HG02763 (cell line): ENCODE measurements around the gene CTXND1.

Source experiments
- ATAC-seq: cut with Tn5 transposase; IDR thresholded peaks from one replicate; pipeline ENCODE4 v1.9.1; 2021; ENCODE audit warnings: mild to moderate bottlenecking, moderate library complexity; ENCODE audit not compliant: unreplicated experiment

CTXND1 gene

DNA sequence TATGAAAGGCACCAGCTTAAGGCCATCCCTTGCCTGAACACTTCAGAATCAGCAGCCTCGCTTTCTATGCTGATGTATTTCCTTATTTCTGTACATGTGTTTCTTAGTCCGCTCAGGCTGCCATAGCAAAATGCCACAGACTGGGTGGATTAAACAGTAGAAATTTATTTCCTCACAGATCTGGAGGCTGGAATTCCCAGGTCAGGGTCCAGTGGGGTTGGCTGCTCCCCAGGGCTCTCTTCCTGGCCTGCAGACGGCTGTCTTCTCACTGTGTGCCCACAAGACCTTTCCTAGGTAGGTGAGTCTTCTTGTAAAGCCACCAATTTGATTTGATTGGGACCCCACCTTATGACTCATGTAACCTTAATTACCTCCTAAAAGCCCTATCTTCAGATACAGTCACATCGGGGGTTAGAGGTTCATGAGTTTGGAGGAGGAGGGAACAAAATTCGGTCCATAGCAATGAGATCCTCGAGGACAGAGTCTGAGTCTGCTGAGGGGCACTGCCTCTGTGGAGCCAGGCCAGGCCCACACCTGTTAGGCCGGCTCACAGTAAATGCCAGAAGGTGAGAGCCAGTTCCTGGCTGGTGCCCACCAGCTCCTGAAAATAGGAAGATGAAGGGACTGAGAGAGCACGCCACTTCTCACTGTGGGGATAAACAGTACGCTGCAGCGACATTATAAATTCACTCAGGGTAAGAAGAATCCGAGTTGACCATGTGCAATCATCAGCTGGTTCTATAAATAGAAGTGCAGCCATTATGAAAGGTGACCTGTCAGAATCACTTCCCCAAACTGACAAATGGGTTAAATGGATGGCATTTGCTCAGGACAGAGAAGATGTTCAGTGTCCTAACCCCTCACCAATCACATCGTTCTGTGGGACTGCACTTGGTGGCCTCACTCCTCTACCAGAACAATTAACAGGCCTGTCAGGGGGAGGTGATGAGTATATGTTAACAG, 41.1 kb downstream of the CTXND1 start:
- no peak for ATAC-seq

DNA sequence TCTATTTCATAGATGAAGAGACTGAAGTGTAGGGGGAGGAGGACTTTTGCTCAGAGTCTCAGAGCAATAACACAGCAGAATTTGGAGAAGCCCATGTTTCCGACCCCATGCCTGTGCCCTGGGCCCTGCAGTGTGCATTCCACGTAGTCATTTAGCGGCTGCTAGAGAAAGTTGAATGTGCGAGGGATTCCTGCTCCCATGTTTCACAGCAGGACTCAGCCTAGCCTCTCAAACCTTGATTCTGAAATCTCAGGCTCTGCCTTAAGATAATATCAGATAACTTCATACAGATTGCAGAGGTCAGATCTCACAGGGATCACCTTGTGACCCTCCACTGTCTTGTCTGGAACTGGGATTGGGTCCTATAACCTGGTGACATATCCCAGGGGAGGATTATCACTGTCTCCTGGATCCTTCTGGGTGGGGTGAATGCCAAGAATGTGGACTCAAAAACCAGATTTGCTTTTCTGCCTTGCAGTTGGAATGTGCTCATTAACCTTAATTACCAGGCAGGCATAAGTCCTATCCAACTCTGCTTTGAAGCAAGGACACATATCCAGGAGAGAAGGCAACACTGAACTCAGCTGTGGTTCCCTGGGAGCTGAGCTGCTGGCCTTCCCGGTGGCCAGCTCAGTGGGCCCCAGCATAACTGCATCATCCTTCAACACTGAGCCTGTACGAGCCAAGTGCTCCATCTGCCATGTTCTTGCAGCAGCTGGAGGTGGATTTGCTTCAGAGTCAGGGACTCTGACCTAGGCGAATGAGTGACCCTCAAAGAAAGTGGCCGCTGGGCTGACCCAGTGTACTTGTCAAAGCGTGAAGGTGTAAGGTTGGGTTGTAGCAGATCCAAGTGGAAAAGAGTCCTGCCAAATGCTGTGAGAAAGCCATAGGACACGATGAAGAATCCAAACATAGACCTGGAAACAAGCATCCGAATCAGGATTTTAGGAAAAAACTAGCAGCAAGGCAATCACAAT, 43.0 kb downstream of the CTXND1 start:
- no peak for ATAC-seq

DNA sequence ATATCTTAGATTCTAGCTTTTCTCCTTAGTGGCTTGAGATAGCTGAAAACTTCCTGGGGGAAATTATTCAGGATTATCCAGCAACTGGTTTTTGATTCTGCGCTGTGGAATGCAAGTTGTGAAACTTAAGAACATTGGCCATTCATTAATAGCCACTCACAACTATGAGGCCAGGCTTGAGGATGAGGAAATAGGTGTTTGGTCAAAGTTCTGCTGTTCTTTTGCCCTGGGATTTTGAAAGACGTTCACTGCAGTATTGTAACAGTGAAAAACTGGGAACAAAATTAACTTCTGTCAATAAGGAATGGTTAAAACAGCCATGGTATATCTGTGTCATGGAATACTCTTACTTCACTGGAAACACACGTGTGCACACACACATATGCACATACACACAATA, 44.1 kb downstream of the CTXND1 start:
- ATAC-seq = no peak

DNA sequence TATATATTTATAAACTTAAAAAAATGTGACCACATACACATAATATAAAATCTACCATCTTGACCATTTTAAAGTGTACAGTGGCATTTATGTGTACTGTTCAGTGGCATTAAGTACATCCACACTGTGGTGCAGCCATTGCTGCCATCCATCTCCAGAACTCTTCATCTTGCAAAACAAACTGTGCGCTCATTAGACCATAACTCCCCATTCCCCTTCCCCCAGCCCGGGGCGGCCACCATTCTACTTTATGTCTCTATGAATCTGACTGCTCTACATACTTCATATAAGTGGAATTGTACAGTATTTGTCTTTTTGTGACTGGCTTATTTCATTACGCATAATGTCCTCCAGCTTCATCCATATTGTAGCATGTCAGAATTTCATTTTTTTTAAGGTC, 47.8 kb downstream of the CTXND1 start:
- ATAC-seq = no peak

DNA sequence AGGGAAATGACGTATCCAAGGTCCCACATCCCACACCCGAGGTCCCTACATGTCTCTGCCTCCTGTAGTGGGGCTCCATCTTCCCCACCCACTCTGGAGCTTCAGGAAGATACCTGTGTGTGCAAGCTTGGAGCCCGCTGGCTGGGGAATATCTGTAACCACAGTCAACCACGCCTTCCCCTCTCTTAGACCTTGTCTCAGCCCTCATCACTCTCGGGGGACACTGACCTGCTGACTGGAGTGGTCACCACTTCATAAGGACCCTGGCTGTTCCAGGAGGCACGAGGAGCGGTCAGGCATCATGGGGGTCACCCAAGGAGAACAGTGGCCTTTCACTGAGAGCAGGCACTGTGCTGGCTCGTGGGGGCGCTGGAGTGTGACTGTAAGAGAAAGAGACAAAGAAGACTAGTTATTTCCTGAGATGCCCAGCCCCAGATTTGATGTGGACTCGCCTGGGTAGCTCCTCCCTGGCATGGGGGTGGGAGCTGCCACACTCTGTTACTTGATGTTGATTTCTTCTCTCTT, 48.6 kb downstream of the CTXND1 start:
- no peak for ATAC-seq

DNA sequence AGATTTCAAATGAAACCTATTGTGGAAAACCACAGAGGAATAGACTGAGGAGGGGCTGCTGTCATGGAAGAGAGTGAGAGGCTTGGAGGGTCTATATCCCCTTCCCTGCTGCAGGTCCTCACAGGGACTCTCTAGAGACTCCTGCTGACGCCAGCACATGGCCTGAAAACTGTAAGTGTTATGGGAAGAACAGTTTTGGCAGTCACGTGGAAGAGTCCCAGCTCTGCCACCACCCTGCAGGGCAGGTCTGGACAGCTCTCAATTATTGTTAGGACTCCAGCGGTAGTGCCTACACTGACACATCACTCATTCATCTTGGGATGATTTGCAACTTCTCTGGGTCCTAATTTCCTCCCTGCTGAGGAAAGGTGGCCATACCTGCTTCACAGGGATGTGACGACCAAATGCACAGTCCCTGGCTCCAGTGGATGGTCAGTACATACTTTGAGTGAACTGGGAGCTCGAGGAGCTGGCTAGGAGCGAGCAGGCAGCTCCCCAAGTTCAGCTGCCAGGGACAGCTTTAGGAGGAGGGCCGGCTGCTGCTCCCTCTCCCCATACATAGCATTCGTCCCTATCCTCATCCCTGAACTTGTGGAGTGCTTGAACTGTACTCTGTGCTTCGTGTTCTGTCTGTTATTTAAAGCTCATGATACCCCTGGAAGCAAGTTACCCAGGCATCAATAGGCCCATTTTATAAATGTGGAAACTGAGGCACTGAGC, 49.2 kb downstream of the CTXND1 start:
- no peak for ATAC-seq

DNA sequence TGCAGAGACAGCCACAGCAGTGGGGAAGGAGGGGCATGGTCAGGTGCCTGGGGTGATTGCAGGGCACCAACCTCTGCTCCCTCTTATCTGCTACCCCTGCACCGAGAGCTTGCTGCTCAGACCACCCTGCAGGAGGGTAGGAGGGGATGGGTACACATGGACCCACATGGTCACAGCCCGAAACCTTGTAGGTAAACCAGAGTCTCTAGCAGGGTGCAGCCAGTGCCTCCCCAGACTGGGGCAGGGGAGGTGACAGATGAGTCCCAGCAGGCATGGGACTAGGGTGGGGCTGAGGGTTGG, 50.0 kb downstream of the CTXND1 start:
- ATAC-seq = no peak

DNA sequence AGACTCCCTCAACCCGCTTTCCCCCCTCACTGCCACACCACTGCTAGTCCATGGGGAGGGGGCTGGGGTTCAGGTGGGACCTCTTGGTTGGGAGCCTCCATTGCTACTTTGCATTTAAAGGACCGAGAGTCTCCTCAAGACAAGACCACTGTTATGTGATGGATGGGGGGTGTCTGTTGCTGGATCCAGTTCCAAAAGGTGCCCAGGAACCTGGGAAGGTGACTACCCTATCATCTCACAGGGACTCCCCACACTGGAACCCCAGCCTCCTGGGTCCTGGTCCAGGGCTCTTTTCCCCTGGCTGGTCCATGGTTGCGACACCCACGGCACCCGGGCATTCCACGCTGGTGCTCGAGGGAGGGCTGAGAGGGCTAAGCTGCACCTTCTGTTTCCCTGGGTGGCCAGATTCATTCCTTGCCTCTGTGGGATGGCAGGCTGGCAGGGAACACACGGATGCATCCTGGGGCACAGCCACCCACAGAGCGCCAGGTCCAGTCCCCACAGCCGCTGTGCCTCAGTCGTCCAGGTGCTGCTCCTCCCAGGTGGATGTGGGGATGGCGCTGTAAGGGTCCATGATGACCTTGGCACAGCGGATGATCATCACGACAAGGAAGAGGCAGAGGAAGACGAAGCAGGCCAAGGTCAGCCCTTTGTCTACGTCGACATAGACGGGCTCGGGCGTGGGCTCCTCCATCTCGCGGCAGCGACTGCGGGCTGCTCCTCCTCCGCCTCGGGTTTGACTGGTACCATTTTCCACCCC, 50.6 kb downstream of the CTXND1 start:
- ATAC-seq = no peak

DNA sequence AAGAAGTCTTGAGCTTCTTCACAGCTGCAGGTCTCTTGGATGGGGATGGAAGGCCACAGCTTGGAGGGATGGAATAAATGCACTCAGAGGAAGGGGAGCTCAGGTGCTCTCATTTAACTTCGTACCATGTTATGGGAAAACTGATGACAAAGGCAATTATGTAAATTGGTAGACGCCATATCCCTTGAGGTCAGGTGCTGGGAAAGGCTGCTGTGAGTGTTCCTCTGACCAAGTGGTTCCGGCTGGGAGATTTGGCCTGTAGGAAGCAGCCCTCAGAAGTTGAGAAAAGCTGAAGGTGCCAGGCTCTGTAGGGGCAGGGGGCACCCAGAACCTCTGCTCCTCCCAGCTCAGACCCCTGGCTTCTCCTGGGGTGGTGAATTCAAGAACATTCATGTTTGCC, 52.1 kb downstream of the CTXND1 start:
- no peak for ATAC-seq

DNA sequence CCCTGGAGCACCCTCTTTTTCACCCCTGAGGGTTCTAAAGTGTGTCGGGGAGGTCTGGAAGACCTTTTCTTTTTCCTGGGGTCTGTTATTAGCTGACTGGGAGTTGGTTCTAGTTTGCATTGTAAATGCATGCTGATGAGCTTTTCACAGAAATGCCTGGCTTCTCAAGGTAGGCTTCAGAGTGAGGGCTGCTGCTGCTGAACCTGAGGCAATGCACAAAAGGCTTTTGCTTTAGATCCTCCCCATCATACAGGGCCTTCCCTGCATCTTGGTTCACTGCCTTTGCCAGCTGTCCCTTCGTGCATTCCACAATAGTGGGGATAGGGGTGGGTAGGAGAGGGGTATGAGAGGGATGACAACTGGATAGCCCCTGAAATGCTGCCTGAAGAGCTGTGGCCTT, 52.6 kb downstream of the CTXND1 start:
- ATAC-seq = no peak

DNA sequence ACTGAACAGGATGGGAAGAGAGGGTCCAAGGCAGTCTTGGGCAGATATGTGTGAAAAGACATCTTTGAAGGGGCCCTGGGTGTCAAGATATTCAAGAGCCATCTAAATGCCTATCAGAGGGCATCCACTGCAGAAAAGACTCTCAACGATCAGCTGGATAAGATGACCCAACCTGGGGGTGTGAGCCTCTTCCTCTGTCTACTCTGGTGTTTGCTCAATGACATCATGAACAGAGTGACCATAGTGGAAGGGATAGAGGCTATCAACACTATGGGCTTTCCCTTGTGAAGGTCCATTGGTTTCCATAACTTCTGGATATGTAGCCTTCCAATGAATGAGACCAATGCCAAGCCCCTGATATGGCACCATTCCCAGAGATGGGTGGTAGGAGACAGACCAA, 57.1 kb downstream of the CTXND1 start:
- no peak for ATAC-seq

DNA sequence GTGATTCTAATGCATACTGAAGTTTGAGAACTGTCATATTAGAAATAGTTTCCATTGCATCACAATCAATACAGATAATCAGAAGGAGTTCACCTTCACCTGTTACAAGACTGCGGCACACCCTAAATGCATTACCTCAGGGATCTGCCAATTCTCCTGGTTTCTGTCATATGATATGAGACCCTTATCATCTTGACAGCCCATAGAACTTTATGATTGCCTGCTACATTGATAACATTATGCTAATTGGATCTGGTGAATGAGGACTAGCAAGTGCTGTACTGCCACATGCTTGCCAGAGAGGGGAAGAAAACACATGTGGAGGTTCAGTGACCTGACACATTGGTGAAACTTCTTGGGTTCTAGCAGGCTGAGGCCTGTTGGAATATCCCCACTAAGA, 57.8 kb downstream of the CTXND1 start:
- ATAC-seq = no peak

DNA sequence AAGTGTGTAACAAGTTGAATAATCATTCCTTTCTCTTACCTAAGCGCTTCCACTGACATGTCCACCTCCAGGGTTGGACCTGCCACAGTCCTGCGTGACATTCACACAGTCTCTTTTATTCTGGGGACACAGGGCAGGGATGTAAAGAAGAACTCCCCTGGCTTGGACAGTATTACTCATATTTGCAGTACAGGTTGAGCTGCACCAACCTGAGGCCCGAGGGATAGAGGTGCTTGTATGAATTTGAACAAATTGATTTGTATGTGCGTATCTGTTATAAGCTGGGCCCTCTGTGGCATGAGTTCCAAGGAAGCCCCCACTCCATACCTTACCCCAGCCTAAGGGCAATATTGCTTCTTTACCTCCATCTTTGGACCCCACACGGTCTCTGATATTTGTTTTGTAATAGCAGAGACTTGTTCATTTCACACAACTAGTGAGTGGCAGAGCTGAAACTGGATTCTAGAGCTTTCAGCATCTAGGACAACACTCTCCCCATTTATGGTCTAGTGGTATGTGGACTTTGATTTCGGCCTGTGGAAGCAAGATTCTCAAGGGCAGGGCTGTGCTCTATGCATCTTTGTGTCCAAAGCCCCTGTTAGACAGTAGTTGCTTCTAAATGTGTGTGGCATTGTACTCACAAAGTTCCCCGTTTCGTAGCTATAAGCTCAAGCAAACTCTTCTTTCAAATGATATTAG, 60.0 kb downstream of the CTXND1 start:
- ATAC-seq = no peak

DNA sequence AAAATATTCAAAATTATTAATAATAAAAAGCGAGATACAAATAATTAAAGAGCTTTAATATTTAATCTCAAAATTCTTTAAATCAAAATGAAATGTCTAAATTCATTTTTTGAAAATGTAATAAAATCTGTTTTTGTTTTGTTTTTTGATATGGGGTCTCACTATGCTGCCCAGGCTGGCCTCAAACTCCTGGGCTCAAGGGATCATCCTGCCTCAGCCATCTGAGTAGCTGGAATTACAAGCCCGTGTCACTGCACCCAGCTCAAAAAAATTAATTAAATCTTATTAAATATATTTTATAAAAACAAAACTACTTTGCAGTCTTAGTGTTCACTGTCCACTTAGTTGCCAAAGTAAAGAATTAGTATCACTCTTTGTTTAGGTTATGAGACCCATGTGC, 60.8 kb downstream of the CTXND1 start:
- ATAC-seq = no peak

DNA sequence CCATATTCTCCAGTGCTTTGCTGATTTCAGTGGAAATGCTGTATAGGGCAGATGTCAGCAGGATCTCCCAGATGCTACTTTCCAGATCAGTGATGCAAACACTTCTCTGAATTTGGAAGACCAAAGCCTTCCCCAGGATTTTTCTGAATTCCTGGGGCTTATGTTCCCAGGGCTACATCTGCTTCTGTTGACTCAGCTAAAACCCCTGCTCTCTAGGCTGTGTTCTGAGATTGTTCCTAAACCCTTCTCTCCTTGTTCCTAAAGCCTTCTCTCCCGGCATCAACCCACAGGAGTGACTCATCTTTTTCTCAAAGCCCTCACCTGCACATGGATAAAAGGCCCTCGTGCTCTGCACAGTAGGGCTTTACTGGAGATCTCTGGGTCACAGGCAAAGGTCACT, 63.8 kb downstream of the CTXND1 start:
- no peak for ATAC-seq

DNA sequence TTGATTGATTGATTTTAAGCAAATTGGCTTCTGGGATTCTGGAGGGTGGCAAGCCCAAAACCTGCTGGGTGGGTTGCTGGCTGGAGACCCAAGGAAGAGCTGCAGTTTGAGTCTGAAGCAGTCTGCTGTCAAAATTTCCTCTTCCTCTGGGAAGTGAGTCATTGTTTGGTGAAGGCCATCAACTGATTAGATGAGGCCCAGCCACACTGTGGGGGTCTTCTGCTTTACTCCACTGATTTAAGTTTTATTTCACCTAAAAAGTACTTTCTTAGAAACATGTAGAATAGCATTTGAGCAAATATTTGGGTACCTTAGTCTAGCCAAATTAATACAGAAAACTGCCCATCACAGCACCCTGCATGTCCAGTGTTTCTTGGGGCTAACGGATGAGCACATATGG, 65.4 kb downstream of the CTXND1 start:
- no peak for ATAC-seq

DNA sequence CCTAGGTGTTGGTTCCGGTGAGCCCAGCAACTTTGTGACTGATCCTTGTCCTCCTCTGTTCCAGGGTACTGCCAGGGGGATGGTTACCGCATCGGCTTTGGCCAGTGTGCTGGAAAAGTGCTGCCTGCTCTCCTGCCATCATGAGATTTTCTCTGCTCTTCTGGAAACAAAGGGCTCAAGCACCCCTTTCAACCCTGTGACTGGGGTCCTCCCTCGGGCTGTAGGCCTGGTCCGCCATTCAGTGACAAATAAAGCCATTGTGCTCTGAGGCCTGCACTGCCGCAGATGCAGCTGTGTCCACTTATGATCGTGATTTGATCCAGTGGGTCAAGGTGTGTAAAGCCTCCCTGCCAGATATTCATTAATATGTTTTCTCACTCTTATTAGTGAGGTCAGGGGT, 65.9 kb downstream of the CTXND1 start:
- ATAC-seq = no peak

DNA sequence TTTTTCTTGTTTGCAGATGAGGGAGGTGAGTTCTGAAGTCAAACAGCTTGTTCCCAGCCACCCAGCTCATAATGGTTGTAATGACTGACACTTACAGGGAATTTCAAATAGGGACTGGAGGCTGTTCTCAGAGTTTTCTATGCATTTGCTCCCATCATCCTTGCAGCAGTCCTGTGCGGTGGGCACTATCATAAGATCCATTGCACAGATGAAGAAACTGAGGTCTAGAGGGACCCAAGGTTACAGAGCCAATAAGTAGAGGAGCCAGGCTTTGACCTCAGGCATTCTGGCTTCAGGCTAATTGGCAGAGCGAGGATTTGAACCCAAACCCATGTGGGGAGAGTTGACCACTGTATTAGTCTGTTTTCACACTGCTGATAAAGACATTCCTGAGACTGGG, 66.9 kb downstream of the CTXND1 start:
- no peak for ATAC-seq

DNA sequence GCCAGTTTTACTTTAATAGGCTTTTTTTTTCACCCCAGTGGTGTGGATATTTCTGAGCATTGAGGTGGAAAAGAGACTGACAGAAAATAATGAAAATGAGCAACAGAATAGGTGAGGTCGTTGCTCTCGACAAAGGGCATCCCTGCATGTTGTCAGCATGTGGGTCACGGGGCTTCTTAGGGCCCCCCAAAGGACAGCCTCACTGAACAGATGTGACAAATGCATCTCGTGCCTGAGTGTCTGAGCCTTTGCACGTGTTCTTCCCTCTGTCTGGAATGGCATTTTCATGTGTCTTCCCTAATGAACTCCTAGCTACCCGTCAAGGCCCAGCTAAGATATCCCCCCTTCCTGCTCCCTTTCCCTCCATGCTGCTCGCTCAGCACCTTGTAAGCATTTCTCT, 67.5 kb downstream of the CTXND1 start:
- ATAC-seq = no peak

DNA sequence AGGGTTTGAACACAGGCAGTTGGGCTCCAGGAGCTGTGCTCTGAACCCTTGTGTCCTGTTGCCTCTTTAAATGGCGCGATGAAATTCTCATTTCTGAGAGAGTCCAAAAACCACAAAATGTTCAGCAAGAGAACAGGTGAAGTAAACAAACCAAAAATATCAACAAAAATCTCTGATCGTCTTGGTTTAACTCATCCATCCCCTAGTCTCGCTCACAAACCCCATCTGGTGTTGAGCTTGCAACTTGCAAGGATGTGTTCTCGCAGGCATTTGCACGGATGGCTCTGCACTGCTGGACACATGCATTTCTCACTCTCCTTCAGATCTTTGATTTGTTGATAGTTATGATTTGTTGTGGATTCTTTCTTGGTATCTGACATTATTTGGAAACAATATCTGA, 68.1 kb downstream of the CTXND1 start:
- ATAC-seq = no peak
